B cell (primary cell): ENCODE results near the gene CHPF2. TPM values are rescaled to one million over a fixed set of nuclear protein-coding genes. Genes with fewer than 3 reads are reported as not detected.

Source experiments
- ATAC-seq: fragments of 200-7000 bp; cut with Tn5 transposase; one replicate; pipeline ENCODE4 v1.10.0; 2021; ENCODE audit warnings: low read depth, mild to moderate bottlenecking, moderate number of reproducible peaks, moderate library complexity
- CTCF ChIA-PET: fragments of 350-600 bp; sonication (Branson Sonifier 250); formaldehyde crosslinking; loops from one replicate; lab custom pipeline; 2021; ENCODE audit warnings: antibody characterized with exemption, inconsistent platforms; lab: Charles Lee
- POLR2A ChIA-PET: fragments of 350-600 bp; sonication (Branson Sonifier 250); formaldehyde crosslinking; loops from one replicate; lab custom pipeline; 2021; ENCODE audit warnings: antibody characterized with exemption; lab: Charles Lee
- DNase-seq: peaks from one replicate; pipeline ENCODE4 v3.0.0; 2013
- H2AFZ ChIP-seq: 2 replicates; pipeline ENCODE4 v1.6.1; 2012; ENCODE audit warnings: mild to moderate bottlenecking, low read depth, low read length; ENCODE audit not compliant: insufficient read depth, poor library complexity, severe bottlenecking
- H3K27ac ChIP-seq, 2 donors: 1 replicate in 1 of 2; 2 replicates in 1 of 2; pipeline ENCODE4 v1.5.1; 2012 to 2013; ENCODE audit warnings: low read length in 2 of 2, mild to moderate bottlenecking in 2 of 2, moderate library complexity in 1 of 2
- H3K27me3 ChIP-seq, 4 experiments: fragments of 200-600 bp in 1 of 4; sonication (generic) in 1 of 4; replicated peaks in 1 of 4; 1 replicate in 2 of 4; 2 replicates in 2 of 4; pipeline versions ENCODE4 v1.6.1 to v1.7.0; 2013 to 2016; ENCODE audit warnings: low read length in 3 of 4, mild to moderate bottlenecking in 2 of 4, mixed read lengths in 1 of 4, moderate library complexity in 1 of 4; ENCODE audit not compliant: insufficient read depth in 4 of 4, control insufficient read depth in 3 of 4; ENCODE audit errors: control extremely low read depth in 1 of 4
- H3K36me3 ChIP-seq, 2 experiments: replicated peaks in 1 of 2; 1 replicate in 1 of 2; 2 replicates in 1 of 2; pipeline versions ENCODE4 v1.6.1 to v1.7.1; 2013; ENCODE audit warnings: low read length in 1 of 2; ENCODE audit not compliant: insufficient read depth in 2 of 2, control insufficient read depth in 1 of 2; ENCODE audit errors: control extremely low read depth in 1 of 2, extremely low read depth in 1 of 2
- H3K4me1 ChIP-seq, 2 donors: fragments of 200-600 bp in 1 of 2; sonication (generic) in 1 of 2; 1 replicate in 1 of 2; 2 replicates in 1 of 2; pipeline versions ENCODE4 v1.5.1 to v1.6.1; 2013 to 2017; ENCODE audit warnings: low read length in 2 of 2; ENCODE audit not compliant: control insufficient read depth in 2 of 2, insufficient read depth in 2 of 2
- H3K4me2 ChIP-seq: replicated peaks from 2 replicates; pipeline ENCODE3; 2012; ENCODE audit warnings: mild to moderate bottlenecking, low read depth, low read length; ENCODE audit not compliant: poor library complexity, severe bottlenecking
- H3K4me3 ChIP-seq, 5 experiments: fragments of 200-600 bp in 1 of 5; sonication (generic) in 1 of 5; 1 replicate in 3 of 5; 2 replicates in 2 of 5; pipeline versions ENCODE4 v1.5.1 to v1.7.0; 2011 to 2016; ENCODE audit warnings: low read length in 4 of 5, mild to moderate bottlenecking in 4 of 5, low read depth in 2 of 5, control low read depth in 1 of 5, moderate library complexity in 1 of 5; ENCODE audit not compliant: insufficient read depth in 1 of 5; ENCODE audit errors: control extremely low read depth in 1 of 5, extremely low read depth in 1 of 5
- H3K79me2 ChIP-seq: fragments of 200-600 bp; sonication (generic); one replicate; pipeline ENCODE4 v1.6.0; 2016; ENCODE audit warnings: low read length; ENCODE audit not compliant: control insufficient read depth, insufficient read depth
- H3K9ac ChIP-seq: fragments of 200-600 bp; sonication (generic); 2 replicates; pipeline ENCODE4 v1.6.1; 2017; ENCODE audit warnings: mild to moderate bottlenecking, low read length, moderate library complexity
- H3K9me3 ChIP-seq, 3 donors: one replicate each; pipeline versions ENCODE4 v1.6.1 to v1.7.1; 2013; ENCODE audit warnings: low read length in 2 of 3; ENCODE audit not compliant: control insufficient read depth in 2 of 3, insufficient read depth in 1 of 3; ENCODE audit errors: control extremely low read depth in 1 of 3
- H4K20me1 ChIP-seq: 2 replicates; pipeline ENCODE4 v1.6.0; 2012; ENCODE audit warnings: mild to moderate bottlenecking, low read length; ENCODE audit not compliant: insufficient read depth, control insufficient read depth, poor library complexity, severe bottlenecking
- H3K27ac Mint-ChIP-seq: one replicate; pipeline ENCODE4 v1.8.0; 2021; ENCODE audit warnings: mixed read lengths
- H3K27me3 Mint-ChIP-seq: one replicate; pipeline ENCODE4 v1.8.0; 2021; ENCODE audit warnings: mixed read lengths
- H3K4me1 Mint-ChIP-seq: one replicate; pipeline ENCODE4 v1.8.0; 2021; ENCODE audit warnings: mixed read lengths
- H3K4me3 Mint-ChIP-seq: one replicate; pipeline ENCODE4 v1.8.0; 2021; ENCODE audit warnings: mixed read lengths
- H3K9me3 Mint-ChIP-seq: one replicate; pipeline ENCODE4 v1.8.0; 2022; ENCODE audit warnings: mixed read lengths; ENCODE audit not compliant: insufficient read depth
- EZH2 ChIP-seq: IDR thresholded peaks from 2 replicates; pipeline ENCODE4 v1.6.1; 2012; ENCODE audit warnings: borderline replicate concordance, low read depth, mild to moderate bottlenecking, moderate library complexity, low read length; ENCODE audit not compliant: insufficient read depth, poor library complexity, severe bottlenecking
- WGBS: methylation state at CpG from one replicate; pipeline ENCODE4 v1.1.5; 2013; ENCODE audit warnings: missing lambda C conversion rate; ENCODE audit not compliant: insufficient coverage; 5-methylcytosine and 5-hydroxymethylcytosine counted together
- intact Hi-C: fragments of 100-400 bp; cut with micrococcal nuclease; formaldehyde crosslinking; loops from one replicate; pipeline ENCODE4 v1.10.0; 2022
- polyA plus RNA-seq: library from polyadenylated mRNA; depleted of rRNA; stranded (reverse); fragments of >200 nt; gene quantifications from 2 replicates; pipeline ENCODE4 v1.2.3, GENCODE V29; 2012
- total RNA-seq, 2 donors: library from RNA; stranded (reverse); fragments of 120-200 nt in 1 of 2; gene quantifications; 1 replicate in 1 of 2; 2 replicates in 1 of 2; pipeline versions ENCODE4 v1.2.3 to v1.2.4, GENCODE V29; 2013 to 2022
- TF ChIP-seq, protein P1 (sequence below): fragments of 200-600 bp; IDR thresholded peaks from one replicate; pipeline ENCODE4 v1.8.0; 2022; ENCODE audit warnings: antibody characterized with exemption, mild to moderate bottlenecking

Gene CHPF2
- total and polyA plus RNA-seq, 2 donors (not counting 1 experiment from before 2014, with no cell fraction given): 39.4 to 39.9 TPM

DNA sequence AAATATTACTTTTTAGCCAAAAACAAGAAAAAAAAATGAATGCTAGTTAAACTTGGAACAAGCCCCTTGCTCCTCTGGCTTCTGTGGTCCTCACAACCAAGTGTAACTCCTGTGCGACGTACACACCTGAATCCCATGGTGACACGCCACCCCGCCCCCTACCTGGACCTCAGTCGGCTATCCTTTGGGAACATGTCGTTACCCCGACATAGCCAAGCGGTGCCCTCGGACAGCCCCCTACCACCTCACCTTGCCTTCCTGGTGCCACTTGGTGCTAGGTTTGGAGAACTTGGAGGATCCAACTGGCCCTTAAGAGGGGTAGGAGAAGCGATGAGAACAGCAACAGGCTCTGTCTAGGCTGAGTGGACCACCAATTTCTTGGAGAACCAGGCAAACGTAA is 28.2 kb downstream of the CHPF2 start:
- TF ChIP-seq, protein P1, sequence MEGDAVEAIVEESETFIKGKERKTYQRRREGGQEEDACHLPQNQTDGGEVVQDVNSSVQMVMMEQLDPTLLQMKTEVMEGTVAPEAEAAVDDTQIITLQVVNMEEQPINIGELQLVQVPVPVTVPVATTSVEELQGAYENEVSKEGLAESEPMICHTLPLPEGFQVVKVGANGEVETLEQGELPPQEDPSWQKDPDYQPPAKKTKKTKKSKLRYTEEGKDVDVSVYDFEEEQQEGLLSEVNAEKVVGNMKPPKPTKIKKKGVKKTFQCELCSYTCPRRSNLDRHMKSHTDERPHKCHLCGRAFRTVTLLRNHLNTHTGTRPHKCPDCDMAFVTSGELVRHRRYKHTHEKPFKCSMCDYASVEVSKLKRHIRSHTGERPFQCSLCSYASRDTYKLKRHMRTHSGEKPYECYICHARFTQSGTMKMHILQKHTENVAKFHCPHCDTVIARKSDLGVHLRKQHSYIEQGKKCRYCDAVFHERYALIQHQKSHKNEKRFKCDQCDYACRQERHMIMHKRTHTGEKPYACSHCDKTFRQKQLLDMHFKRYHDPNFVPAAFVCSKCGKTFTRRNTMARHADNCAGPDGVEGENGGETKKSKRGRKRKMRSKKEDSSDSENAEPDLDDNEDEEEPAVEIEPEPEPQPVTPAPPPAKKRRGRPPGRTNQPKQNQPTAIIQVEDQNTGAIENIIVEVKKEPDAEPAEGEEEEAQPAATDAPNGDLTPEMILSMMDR: no peak
- TF ChIP-seq EZH2: no peak
- Histone ChIP-seq H3K36me3 (no peaks in the 10 kb centered on the region), H3K27ac (no peak overlapping the region), H3K27me3 (peaks cover 0 to 8% (median 0%) of the 10 kb centered on the region in 4 experiments), H3K4me2 (no peak overlapping the region), H4K20me1 (no peaks in the 10 kb centered on the region), H3K4me3 (no peak overlapping the region), H3K9me3 (peaks cover 0 to 8% (median 0%) of the 10 kb centered on the region in 3 donors), H3K9ac (no peak overlapping the region), H2AFZ (no peak overlapping the region), H3K4me1 (no peaks in the 10 kb centered on the region), H3K79me2 (no peaks in the 10 kb centered on the region)
- Mint-ChIP-seq H3K27ac (no peak overlapping the region), H3K9me3 (no peaks in the 10 kb centered on the region), H3K27me3 (peaks cover 45% of the 10 kb centered on the region), H3K4me3 (no peak overlapping the region), H3K4me1 (no peaks in the 10 kb centered on the region)
- intact Hi-C loops: no loop called here
- WGBS: 99% methylated on average over 5 of the region's 11 CpGs
- ChIA-PET CTCF (no interaction called here), POLR2A (no interaction called here)
- no peak for DNase-seq
- ATAC-seq: no peak

GRCh38 chr7:151260883-151261282 is 28.6 kb downstream of the CHPF2 start:
- H2AFZ ChIP-seq: no peak overlapping the region
- H4K20me1 ChIP-seq: no peaks in the 10 kb centered on the region
- DNase-seq (no peak), ATAC-seq (no peak)
- H3K4me3 ChIP-seq: no peak overlapping the region
- no peak for TF ChIP-seq EZH2
- TF ChIP-seq, protein P1: no peak
- H3K4me1 ChIP-seq: no peaks in the 10 kb centered on the region
- no peaks in the 10 kb centered on the region for H3K79me2 ChIP-seq
- no peak overlapping the region for H3K4me2 ChIP-seq
- WGBS: 92% methylated on average over 8 of the region's 8 CpGs
- no peak overlapping the region for H3K4me3 Mint-ChIP-seq
- no peak overlapping the region for H3K27ac ChIP-seq
- no peak overlapping the region for H3K9ac ChIP-seq
- ChIA-PET POLR2A (no interaction called here), CTCF (no interaction called here)
- no peaks in the 10 kb centered on the region for H3K9me3 Mint-ChIP-seq
- peaks cover 42% of the 10 kb centered on the region for H3K27me3 Mint-ChIP-seq
- H3K27ac Mint-ChIP-seq: no peak overlapping the region
- H3K36me3 ChIP-seq: no peaks in the 10 kb centered on the region
- H3K4me1 Mint-ChIP-seq: no peaks in the 10 kb centered on the region
- peaks cover 0 to 8% (median 0%) of the 10 kb centered on the region in 4 experiments for H3K27me3 ChIP-seq
- peaks cover 0 to 8% (median 0%) of the 10 kb centered on the region in 3 donors for H3K9me3 ChIP-seq
- intact Hi-C loops: no loop called here
